Measurements from ENCODE around the gene MKS1.

DNA sequence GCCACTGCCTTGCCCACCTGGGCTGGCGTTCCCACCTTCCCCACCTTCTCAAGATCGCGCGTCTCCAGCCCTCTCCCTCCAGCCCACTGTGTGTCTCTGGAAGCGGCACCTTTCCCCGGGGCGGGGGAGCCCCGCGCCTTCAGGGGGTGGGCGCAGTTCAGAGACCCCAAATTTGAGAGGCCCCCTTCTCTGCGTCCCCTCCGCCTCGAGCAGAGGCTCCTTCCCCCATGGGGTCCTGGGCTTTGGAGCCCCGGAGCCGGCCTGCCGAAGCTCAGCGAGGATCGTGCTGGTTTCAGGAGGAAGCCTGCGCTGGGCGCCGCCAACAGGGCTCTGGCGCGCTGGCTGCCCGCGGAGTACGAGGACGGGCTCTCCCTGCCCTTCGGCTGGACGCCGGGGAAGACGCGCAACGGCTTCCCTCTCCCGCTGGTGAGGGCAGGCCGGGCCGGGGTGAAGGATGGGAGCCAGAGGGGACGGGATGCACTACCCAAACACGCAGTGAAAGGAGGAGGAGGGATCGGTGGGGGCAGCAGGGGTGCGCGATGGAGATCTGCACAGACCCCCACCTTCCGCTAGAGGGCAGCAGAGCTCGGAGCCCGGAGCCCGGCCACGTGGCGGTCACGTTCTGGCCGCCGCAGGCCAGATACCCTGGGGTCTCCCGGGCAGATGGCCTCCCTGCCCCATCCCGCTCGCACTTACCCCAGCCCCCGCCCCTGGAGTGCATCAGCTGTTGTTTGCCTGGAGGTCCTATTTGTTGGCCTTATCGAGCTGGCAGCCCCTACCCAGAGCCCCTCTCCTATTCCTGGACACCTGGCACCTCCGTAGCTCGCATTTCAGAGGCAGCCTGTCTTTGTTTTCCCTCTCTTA lies 30.4 kb upstream of the MKS1 start:
- TF ChIP-seq, protein P1, sequence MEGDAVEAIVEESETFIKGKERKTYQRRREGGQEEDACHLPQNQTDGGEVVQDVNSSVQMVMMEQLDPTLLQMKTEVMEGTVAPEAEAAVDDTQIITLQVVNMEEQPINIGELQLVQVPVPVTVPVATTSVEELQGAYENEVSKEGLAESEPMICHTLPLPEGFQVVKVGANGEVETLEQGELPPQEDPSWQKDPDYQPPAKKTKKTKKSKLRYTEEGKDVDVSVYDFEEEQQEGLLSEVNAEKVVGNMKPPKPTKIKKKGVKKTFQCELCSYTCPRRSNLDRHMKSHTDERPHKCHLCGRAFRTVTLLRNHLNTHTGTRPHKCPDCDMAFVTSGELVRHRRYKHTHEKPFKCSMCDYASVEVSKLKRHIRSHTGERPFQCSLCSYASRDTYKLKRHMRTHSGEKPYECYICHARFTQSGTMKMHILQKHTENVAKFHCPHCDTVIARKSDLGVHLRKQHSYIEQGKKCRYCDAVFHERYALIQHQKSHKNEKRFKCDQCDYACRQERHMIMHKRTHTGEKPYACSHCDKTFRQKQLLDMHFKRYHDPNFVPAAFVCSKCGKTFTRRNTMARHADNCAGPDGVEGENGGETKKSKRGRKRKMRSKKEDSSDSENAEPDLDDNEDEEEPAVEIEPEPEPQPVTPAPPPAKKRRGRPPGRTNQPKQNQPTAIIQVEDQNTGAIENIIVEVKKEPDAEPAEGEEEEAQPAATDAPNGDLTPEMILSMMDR (IDR thresholded peaks at IDR 0.05; ENCODE audit: poor library complexity, severe bottlenecking): peak; percentile 96
- TF ChIP-seq POLR2AphosphoS5 (IDR thresholded peaks at IDR 0.05): no peak
- no peak for TF ChIP-seq EZH2 (IDR thresholded peaks at IDR 0.05; ENCODE audit: borderline replicate concordance, insufficient read depth, low read length, poor library complexity, severe bottlenecking)
- TF ChIP-seq RAD21 (conservative IDR thresholded peaks at IDR 0.05): peak; percentile 83
- TF ChIP-seq, protein P2, sequence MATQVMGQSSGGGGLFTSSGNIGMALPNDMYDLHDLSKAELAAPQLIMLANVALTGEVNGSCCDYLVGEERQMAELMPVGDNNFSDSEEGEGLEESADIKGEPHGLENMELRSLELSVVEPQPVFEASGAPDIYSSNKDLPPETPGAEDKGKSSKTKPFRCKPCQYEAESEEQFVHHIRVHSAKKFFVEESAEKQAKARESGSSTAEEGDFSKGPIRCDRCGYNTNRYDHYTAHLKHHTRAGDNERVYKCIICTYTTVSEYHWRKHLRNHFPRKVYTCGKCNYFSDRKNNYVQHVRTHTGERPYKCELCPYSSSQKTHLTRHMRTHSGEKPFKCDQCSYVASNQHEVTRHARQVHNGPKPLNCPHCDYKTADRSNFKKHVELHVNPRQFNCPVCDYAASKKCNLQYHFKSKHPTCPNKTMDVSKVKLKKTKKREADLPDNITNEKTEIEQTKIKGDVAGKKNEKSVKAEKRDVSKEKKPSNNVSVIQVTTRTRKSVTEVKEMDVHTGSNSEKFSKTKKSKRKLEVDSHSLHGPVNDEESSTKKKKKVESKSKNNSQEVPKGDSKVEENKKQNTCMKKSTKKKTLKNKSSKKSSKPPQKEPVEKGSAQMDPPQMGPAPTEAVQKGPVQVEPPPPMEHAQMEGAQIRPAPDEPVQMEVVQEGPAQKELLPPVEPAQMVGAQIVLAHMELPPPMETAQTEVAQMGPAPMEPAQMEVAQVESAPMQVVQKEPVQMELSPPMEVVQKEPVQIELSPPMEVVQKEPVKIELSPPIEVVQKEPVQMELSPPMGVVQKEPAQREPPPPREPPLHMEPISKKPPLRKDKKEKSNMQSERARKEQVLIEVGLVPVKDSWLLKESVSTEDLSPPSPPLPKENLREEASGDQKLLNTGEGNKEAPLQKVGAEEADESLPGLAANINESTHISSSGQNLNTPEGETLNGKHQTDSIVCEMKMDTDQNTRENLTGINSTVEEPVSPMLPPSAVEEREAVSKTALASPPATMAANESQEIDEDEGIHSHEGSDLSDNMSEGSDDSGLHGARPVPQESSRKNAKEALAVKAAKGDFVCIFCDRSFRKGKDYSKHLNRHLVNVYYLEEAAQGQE (IDR thresholded peaks at IDR 0.05; ENCODE audit: borderline replicate concordance): no peak
